DMS 273 (cell line): ENCODE results near the gene TMC7.

Source experiments
- DNase-seq: peaks from one replicate; lab custom pipeline; 2025; ENCODE audit not compliant: unreplicated experiment; lab: John Stamatoyannopoulos, UW

TMC7 gene

GRCh38 chr16:19021747-19022146 lies 38.0 kb downstream of the TMC7 start:
- DNase-seq = no peak

GRCh38 chr16:19027416-19027815 lies 43.7 kb downstream of the TMC7 start:
- no peak for DNase-seq

DNA sequence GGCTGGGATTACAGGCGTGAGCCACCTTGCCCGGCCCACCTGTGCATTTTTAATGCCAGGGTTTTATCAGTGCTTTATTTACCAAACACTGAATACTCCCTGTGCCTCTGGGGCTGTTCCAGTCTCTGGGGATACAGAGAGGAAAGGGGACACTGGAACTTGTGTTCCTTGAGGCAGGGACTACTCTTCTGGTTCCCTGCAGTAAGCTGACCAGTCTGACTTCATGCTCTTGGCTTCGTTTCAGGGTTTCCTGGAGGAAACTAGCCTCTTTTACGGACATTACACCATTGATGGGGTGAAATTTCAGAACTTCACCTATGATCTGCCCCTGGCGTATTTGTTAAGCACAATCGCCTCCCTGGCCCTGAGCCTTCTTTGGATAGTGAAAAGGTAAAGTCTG lies 46.2 kb downstream of the TMC7 start:
- no peak for DNase-seq

DNA sequence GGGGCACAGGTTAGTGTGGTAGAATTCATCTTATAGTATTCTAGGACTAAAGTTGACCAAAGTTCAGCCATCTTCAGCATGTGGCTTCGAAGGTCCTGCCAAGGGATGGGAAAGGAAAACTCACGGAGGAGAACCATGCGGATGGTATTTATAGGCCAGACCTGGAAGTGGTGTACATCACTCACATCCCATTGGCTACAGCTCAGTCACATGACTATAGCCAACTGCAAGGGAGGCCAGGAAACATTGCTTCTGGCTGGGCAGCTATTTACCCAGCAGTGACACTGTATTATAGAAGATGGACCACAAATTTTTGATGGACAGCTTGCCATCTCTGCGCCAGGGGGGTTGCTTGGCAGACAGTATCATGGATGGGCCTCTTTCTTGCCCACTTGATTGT lies 48.0 kb downstream of the TMC7 start:
- DNase-seq = peak; percentile 6

DNA sequence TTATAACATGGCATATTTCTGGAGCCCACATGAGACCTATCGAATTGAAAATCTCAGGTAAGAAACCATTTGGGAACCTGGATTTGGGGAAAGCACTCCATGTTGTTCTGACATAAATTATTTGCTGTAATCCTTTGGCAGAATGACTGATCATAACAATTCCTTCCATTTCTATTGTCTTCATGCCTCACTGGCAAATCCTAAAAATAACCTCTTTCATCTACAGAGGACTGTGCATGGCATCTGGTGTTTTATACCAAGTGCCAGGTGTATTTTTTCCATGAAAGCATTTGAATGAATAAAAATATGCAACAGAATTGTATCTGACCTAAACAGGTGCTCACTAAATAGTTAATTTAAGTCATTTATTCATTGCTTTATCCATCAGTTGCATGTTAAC lies 50.0 kb downstream of the TMC7 start:
- no peak for DNase-seq

DNA sequence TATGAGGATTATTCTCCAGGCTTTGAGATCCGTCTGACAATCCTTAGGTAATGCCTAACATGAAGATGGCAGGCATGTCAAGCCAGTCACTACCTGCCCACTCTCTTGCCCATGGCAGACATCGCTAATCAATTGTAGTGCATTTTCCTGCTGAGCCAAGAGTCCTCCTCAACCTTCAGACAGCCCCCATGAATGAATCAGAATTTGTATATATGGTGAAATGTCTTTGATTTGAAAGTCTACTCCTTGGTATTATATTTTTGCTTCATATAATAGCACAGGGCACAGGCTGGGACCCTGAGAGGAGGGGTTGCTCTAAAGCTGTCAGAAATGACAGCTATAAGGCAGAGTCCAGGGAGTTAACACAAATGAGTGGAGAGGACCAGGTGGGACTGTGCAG lies 56.7 kb downstream of the TMC7 start:
- DNase-seq = no peak

GRCh38 chr16:19044769-19045168 lies 61.0 kb downstream of the TMC7 start:
- no peak for DNase-seq

GRCh38 chr16:19046062-19046461 lies 62.3 kb downstream of the TMC7 start:
- no peak for DNase-seq

- DNase-seq = no peak
Measured at GRCh38 chr16:19062706-19063105, 79.0 kb downstream of the TMC7 start.

DNA sequence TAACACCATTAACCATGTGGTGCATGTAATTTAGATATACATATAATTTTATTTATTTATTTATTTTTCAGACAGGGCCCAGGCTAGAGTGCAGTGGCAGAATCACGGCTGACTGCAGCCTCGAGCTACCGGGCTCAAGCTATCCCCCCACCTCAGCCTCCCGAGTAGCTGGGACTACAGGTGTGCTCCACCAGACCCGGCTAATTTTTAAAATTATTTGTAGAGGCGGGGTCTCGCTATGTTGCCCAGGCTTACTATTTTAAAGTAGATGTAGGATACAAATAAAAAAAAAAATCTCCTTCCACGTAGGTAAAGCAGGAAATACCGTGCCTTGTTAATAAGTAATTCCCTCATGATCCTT lies 83.2 kb downstream of the TMC7 start:
- DNase-seq = no peak

GRCh38 chr16:19067349-19068236 lies 83.9 kb downstream of the TMC7 start, which contains the start of gene COQ7:
COQ7 (plus strand) TSS chr16:19067614; CDS start chr16:19067665, 51 bp downstream.
- peak; percentile 100 for DNase-seq

GRCh38 chr16:19068237-19068815 lies 84.6 kb downstream of the TMC7 start:
- no peak for DNase-seq

DNA sequence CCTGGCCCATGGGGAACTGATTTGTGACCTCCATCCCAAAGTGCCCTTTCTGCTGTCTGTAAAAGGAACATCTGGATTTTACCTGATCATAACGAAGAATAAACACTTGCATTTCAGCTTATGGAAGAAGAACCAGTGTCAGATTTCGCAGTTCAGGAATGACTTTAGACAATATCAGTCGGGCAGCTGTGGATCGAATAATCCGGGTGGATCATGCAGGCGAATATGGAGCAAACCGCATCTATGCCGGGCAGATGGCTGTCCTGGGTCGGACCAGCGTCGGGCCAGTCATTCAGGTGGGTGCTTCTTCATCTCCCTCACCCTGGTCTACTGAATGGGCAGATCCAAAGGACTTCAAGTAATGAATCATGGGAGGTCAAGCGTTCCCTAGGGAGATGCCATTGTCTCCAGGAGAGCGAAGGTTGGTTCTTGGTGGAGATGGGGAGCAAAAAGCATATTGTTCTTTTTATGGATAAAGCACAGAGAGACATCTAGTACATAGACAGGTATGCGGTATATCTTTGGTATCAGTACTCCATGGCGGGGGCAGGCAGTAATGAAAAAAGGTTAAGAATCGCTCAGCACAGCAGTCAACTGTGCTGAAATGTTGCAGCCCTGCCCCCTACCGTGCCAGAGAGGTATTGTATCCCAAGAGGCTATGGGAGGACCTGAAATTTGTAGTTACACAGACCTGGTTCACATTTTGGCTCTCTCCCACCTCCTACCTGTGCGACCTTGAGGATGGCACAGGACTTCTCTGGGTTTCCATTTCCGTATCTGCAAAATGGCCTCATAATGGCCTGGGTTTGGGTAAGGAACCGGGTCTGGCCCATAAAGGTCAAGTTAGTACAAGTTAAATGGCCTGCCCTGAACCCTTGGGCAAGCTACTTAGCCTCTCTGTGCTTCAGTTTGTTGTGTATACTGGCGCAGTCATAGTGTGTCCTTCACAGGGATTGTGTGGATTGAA lies 88.4 kb downstream of the TMC7 start:
- peak; percentile 72 for DNase-seq

GRCh38 chr16:19073344-19073743 lies 89.6 kb downstream of the TMC7 start:
- no peak for DNase-seq

DNA sequence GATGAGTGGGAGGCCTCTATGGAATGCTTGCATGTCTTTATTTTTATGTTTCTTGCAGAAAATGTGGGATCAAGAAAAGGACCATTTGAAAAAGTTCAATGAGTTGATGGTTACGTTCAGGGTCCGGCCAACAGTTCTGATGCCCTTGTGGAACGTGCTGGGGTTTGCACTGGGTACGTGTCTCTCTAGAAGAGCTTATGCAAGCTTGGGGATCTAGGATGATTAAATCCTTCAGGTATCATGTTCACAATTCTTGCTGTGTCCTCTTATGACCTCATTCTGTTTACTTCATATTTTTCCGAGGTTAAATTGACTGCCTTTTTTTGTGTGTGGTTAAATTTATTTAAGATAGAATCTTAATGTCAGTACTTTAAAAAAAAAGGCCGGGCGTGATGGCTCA lies 90.1 kb downstream of the TMC7 start:
- no peak for DNase-seq

DNA sequence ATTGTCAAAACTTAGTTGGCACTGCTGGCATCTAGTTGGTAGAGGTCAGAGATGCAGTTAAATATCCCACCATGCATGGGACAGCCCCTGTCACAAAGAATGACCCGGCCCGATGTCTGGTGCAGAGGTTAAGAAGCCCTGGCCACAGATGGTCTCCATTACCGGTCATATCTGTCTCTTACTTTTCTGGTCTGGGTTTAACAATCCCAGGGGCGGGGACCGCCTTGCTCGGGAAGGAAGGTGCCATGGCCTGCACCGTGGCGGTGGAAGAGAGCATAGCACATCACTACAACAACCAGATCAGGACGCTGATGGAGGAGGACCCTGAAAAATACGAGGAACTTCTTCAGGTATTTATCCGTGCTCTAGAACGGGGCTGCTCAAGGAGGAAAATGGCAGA lies 91.8 kb downstream of the TMC7 start:
- DNase-seq = no peak

- DNase-seq = no peak
Measured at GRCh38 chr16:19077879-19078278, 94.1 kb downstream of the TMC7 start.

DNA sequence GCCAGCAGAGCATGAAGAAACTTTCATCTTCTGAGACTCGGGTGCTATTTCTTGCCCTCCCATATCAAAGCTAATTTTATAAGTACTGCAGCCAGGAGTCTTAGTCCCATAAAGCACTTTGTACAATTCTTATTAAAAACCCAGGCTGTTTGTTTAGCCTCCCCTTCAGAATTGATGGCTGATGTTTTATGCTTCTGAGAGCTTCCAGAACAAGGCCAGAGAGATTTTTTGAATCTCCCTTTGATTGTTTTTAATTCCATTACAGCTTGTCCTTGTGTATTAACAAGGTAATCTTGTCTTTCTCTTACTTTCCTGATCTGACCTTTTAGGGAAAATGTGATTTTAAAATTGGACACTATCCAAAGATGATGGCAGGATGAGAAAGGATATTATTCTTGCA lies 99.9 kb downstream of the TMC7 start:
- DNase-seq = no peak

DNA sequence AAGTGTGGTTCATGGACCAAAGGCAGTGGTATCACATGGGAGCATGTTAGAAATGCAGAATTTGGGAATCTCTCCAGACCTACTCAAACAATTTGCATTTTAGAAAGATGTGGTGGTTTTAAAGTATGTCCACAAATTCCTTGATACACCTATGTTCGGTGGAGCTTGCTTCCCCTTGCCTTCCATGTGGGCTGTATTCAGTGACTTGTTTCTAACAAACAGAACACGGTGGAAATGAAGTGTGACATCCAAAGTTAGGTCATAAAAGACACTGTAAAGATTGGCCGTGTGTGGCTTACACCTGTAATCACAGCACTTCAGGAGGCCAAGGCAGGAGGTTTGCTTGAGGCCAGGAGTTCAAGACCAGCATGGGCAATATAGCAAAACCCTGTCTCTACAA lies 100.4 kb downstream of the TMC7 start:
- no peak for DNase-seq

DNA sequence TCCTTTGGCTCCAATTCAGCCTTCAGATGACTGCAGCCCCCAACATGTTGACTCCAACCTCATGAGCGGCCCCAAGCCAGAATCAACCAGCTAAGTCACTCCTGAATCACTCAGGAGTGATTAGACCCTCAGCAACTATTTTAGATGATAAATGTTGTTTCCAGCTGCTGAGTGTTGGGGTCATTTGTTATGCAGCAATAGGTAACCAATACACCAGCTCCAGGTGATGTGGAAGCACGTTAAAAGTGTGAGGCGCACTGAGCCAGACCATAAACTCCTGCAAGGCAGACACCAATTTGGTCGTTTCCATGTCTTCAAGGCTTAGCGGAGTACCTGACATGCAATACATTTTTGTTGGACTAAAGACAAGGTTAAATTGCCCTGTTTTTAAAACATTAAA lies 101.1 kb downstream of the TMC7 start:
- DNase-seq = no peak

DNA sequence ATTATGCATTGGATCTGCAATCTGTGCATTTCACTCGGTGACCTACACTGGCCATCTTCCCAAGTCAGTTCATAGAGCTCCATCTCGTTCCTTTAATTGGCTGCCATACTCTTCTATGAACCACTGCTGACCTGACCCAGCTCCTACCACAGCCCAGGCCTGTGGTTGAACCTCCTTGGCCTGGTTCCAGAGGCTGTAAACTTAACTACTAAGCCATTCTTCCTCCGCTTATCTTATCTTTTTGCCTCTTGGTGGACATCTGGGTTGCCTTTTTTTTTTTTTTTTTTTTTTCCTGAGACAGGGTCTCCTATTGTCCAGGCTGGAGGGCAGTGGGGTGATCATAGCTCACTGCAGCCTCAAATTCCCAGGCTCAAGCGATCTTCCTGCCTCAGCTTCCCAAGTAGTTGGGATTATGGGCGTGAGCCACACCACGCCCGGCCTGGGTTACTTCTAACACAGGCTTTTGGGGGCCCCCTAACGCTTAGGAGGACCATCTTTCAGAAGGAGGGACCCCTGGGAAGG lies 102.0 kb downstream of the TMC7 start:
- DNase-seq = peak; percentile 27
